Stimulated activated CD4-positive, alpha-beta T cell treated with anti-CD3 and anti-CD28 coated beads, Interleukin-1b, Interleukin-23, amount 100 ng/mL, for 1 hour (primary cell): ENCODE data around the gene AP1AR.

Source experiments
- DNase-seq, 2 donors: peaks; one replicate each; pipeline ENCODE4 v3.0.0-alpha.2; 2020; ENCODE audit warnings: low read depth in 2 of 2

Gene AP1AR

DNA sequence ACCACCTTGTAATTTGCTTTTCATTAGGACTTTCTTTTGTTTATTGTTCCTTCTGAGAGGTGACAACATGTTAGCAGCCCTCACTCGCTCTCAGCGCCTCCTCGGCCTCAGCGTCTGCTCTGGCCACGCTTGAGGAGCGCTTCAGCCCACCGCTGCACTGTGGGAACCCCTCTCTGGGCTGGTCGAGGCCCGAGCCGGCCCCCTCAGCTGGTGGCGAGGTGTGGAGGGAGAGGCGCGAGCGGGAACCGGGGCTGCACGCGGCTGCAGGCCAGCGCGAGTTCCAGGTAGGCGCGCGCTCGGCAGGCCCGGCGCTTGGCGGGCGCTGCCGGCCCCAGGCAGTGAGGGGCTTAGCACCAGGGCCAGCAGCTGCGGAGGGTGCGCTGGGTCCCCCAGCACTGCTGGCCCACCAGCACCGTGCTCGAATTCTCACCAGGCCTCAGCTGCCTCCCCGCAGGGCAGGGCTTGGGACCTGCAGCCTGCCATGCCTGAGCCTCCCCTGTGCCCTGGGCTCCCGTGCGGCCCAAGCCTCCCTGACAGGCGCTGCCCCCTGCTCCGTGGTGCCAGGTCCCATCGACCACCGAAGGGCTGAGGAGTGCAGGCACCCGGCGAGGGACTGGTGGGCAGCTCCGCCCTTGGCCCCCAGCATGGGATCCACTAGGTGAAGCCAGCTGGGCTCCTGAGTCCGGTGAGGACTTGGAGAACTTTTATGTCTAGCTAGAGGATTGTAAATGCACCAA is 9.2 kb upstream of the AP1AR start:
- DNase-seq: no peak

DNA sequence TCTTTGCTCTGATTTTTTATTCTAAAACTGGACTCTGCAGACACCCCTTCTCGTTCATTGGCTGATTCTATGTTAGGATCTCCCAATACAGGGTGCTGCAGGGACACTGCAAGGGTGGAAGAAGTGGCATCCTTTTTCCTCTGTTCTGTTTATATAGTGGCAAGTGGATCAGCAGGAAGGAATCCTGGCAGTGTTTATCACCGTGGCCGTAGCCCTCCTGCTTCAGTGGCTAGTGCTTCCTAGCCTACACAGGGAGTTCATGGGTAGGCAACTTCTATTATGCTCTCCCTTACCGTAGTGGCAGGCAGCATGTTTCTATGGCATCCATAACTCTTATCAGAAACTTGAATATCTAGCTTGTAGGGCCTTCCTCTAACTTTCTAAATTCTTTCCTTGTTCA is 6.4 kb upstream of the AP1AR start:
- DNase-seq: no peak

DNA sequence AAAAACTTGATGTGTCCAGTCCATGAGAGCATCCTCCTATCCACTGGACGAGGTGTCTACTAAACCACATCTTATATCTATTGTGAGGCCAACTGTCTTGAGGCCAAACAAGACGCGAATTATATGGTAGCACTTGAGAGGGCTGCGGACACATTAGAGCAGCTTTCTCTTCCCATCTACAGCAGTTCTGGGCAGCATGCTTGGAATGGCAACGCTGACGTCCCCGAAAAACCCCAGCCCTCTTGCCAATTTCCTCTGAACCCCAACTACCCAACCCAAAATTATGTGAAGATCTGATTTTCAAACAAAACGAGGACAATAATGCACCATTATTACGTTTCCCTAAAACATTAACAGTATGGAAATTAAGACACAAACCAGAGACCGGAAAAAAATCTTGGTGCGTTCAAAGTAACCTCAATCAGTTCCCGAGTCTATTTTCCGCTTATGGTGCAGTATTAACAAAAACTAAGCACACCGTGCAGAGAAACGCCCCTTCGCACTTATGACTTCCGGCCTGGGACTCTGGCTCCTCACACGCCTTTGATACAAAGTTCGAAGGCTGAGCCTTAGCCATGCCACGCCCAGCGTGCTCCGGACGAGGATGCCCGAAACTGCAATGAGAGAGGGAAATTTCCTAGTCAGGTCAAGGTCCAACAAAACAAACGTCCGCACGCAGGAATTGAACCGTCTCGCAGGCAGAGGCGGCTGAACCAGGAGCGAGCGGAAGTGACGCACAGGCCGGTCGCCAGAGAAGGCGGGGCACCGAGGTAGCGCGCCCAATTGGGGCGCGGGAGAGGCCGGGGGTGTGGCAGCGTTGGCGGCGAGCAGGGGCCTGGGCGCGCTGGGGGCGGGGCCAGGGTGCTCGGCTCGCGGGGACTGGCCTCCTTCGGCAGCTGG is 458 bp upstream of the AP1AR start:
- peak; percentile 84 to 93 for DNase-seq

- DNase-seq: peak in 1 of 2 donors; percentile 7
Measured at GRCh38 chr4:112234952-112235609, 3.5 kb downstream of the AP1AR start.

- no peak for DNase-seq
Measured at GRCh38 chr4:112236040-112236439, 4.5 kb downstream of the AP1AR start.

- no peak for DNase-seq
Measured at GRCh38 chr4:112238833-112239232, 7.2 kb downstream of the AP1AR start.

- no peak for DNase-seq
Measured at GRCh38 chr4:112245383-112245782, 13.8 kb downstream of the AP1AR start.

GRCh38 chr4:112247021-112247420 is 15.4 kb downstream of the AP1AR start:
- DNase-seq: no peak

DNA sequence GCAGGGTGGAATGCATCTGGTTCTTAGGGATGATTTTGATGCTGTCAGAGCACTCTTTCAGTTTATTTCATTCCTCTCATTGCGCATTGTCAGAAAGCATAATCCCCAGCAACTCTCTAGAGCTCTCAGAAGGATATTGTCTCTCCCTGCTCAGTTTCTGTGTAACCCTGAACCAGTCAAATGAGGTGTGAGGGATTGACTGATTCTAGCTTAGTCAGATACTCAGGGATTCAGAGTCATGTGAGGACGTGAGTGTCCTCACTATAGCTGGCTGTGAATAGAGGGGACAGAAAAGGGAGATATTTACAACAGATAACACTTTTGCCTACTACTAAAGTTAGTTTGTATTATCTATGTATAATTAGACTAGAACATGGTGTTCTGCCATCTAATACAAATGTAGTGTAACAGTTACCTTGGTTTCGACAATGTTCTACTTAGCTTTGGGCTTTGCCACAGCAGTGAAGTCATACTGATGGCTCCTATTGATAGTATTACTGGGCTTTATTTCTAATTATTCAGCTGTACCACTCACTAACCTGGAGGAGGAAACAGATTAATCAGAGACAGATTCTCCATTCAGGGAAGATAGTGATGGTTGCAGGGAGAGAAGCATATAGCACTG is 19.5 kb downstream of the AP1AR start:
- no peak for DNase-seq

DNA sequence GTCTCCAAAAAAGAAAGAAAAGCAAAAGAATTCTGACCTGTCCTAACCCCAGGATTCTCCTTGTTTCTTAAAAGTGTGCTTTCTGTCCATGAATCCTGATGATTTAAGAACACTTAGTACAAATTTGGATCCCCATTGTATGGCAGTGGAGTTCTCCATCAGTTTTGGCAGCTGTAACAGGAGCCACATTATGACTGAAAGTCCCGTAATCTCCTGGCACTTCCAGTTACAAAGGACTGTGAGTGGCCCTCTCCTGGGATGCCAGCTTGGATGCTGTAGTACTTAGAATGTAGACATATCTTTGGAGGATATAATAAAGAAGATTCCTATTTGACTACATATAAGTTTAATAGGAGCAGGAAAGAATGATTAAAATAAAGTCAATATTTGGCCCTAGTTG is 20.6 kb downstream of the AP1AR start:
- no peak for DNase-seq

- no peak for DNase-seq
Measured at GRCh38 chr4:112253382-112254000, 21.9 kb downstream of the AP1AR start.

DNA sequence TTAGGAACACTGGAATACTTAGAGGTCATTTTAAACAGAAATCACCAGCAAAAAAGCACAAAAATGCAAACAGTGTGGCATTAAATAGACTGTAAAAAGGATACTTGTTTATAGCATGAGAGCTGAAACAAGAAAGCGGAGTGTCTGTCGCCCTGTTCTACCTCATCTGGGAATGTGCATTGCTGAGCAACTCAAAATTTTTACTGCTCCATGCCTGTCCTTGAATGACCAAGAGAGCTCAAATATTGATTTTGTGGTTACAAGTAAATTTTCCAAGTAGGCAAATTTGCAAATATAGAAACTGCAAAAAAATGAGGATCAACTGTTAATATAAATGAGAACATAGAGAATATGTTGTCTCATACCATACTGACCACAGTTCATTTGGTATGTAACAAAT is 25.5 kb downstream of the AP1AR start:
- no peak for DNase-seq

GRCh38 chr4:112266823-112267222 is 35.2 kb downstream of the AP1AR start:
- DNase-seq: no peak

GRCh38 chr4:112270051-112270450 is 38.5 kb downstream of the AP1AR start:
- DNase-seq: no peak

DNA sequence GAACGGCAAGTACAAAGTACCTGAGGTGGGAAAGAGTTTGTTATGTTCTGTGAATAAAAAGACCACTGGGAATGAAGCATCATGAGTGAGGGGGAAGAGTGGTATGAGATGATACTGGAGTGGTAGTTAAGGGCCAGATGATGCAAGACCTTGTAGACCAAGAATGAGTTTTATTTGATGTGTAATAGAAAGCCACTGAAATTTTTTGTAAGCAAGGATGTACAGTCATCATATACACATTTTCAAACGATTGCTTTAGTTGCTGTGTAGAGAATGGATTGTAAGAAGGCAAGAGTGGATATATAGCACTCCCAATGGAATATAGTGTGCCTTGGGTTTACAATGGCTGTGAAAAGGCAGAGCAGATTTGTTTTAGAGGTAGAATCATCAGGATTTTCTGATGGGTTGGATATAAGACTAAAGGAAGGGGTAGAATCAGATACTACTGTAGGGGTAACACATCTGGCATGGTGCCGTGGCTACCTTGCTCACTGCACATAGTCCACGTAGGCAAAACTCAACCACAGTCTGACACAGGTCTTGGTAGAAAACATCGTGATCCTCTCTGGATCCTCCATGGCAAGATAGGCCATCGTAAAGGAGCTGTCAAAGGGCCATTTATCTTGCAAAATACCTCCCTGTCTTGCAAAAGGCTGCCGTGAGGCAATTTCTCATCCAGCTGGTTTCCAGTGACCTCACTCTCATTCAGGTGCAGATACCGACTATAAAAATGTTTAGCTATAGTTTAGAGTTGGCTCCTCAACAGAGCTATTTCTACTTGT is 39.2 kb downstream of the AP1AR start:
- no peak for DNase-seq

DNA sequence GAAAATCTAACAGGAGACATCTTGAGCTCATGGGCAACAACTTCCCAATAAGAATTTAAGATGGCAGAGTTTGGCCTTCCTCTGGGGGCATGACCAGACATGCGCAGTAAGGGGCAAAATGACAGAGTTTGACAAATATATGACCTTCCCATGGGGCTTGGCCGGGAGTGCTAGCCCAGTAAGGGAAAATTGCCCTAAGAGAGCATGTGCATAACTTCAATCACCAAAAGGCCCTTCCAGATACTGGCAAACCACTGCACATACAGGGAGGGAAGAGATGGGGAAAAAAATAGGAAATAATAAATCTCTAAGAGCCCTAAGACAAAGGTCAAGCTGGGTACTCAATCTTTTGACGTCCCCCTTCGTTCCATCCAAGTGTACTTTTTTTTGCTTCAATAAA is 40.7 kb downstream of the AP1AR start:
- no peak for DNase-seq

DNA sequence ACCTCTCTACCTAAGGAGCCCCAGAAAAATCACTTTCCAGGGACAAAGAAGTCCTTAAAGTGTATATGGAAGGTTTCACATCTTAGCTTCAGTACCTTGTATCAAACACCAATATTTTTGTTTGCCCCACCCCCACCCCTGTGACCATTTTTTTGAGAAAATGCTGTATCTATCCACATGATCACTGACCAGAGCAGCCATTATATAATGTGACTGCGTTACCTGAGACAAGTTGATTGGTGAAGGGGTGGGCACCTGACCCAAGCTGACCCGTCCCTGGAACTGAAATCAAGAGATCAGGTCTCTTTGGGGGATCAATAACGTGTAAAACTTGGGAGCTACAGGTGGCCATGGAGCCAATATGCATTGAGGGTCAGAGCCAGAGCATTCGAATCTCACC is 43.4 kb downstream of the AP1AR start:
- DNase-seq: no peak

DNA sequence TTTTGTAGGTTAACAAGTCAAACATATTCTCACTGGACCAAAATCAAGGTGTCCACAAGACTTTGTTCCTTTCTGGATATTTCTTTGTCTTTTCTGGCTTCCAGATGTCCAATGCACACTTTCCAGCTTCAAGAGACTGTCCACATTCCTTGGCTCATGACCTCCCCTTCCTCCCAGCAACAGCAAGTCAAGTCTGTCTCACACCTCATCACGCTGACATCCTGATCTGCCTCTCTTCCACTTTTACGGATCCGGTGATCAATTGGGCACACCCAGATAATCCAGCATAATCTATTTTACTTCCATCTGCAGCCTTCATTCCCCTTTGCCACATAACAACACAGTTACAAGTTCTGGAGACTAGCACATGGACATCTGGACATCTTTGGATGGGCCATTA is 44.5 kb downstream of the AP1AR start:
- DNase-seq: no peak

DNA sequence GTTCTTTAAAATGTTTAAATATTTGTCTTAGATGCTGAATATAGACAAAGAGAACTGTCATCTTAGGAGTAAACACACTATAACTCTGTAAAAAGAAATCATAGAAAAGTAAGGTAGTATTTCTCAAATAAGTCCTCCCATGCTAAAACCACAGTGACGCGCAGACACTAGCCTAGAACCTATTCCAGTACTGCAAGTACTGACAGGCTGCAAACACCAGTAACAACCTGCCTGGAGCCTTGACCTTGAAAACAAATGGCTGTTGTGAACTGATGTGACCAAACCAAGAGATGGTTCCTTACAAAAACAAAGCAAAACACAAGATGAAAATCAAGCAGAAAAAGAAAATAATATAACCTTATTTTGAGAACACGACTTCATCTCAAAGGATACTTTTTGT is 45.6 kb downstream of the AP1AR start:
- no peak for DNase-seq

- no peak for DNase-seq
Measured at GRCh38 chr4:112277705-112278448, 46.3 kb downstream of the AP1AR start.
